GM12878 (cell line): ENCODE results near the gene ARID5B. TPM values are rescaled to one million over a fixed set of nuclear protein-coding genes. Genes with fewer than 3 reads are reported as not detected.
A peak's percentile ranks its signal among the peaks of the same experiment; 100 is the strongest.

ENCODE experiments used
- ATAC-seq: fragments of 200-7000 bp; cut with Tn5 transposase; 3 replicates; pipeline ENCODE4 v1.9.1; 2020; ENCODE audit warnings: mild to moderate bottlenecking, moderate library complexity
- BruUV-seq: library from RNA; stranded (reverse); fragments of 400-500 nt; replicated peaks from 2 replicates; lab custom pipeline; 2021; lab: Mats Ljungman, UMichigan
- CTCF ChIA-PET: fragments of 300-600 bp; sonication (Branson Sonifier 250); formaldehyde crosslinking; extraction: SDS; loops from one replicate; lab custom pipeline; 2021; ENCODE audit warnings: inconsistent platforms; lab: Yijun Ruan, JAX
- POLR2A ChIA-PET: fragments of 350-600 bp; formaldehyde crosslinking; extraction: SDS; loops from one replicate; lab custom pipeline; 2021; ENCODE audit warnings: inconsistent platforms; lab: Charles Lee
- RAD21 ChIA-PET: fragments of 300-600 bp; sonication (Branson Sonifier 250); formaldehyde crosslinking; loops from one replicate; lab custom pipeline; 2023; ENCODE audit warnings: antibody characterized with exemption; ENCODE audit not compliant: unreplicated experiment; lab: Charles Lee
- SMC1A ChIA-PET: fragments of 300-600 bp; sonication (Branson Sonifier 250); formaldehyde crosslinking; loops from one replicate; lab custom pipeline; 2023; ENCODE audit not compliant: unreplicated experiment, uncharacterized antibody; lab: Charles Lee
- DNase-seq: peaks from one replicate; pipeline ENCODE4 v3.0.0-alpha.2; 2011; ENCODE audit warnings: low read depth, low spot score
- FAIRE-seq: peaks from 3 replicates; lab custom pipeline; 2011; peaks lifted over from hg19 to GRCh38; lab: Jason Lieb, UNC
- H2AFZ ChIP-seq: 2 replicates; pipeline ENCODE4 v1.6.0; 2011; ENCODE audit warnings: low read depth, low read length, control low read depth; ENCODE audit not compliant: control insufficient read depth
- H3K27ac ChIP-seq: 2 replicates; pipeline ENCODE4 v1.5.1; 2011; ENCODE audit warnings: control low read depth; ENCODE audit not compliant: control insufficient read depth, insufficient read depth
- H3K27me3 ChIP-seq, 2 experiments: replicated peaks in 1 of 2; 2 replicates each; pipeline versions ENCODE4 v1.6.0 to v1.6.1; 2011; ENCODE audit warnings: low read length in 1 of 2; ENCODE audit not compliant: control insufficient read depth in 2 of 2, insufficient read depth in 2 of 2
- H3K36me3 ChIP-seq, 2 experiments: 2 replicates each; pipeline ENCODE4 v1.5.1; 2011; ENCODE audit warnings: low read length in 1 of 2; ENCODE audit not compliant: control insufficient read depth in 2 of 2, insufficient read depth in 2 of 2
- H3K4me1 ChIP-seq: 2 replicates; pipeline ENCODE4 v1.6.1; 2011; ENCODE audit warnings: mild to moderate bottlenecking, low read length, moderate library complexity, mixed read lengths; ENCODE audit not compliant: control insufficient read depth, insufficient read depth
- H3K4me2 ChIP-seq: 2 replicates; pipeline ENCODE4 v1.6.0; 2011; ENCODE audit warnings: control low read depth; ENCODE audit not compliant: control insufficient read depth, insufficient read depth
- H3K4me3 ChIP-seq: fragments of 200-600 bp; sonication (generic); 2 replicates; pipeline ENCODE4 v1.5.1; 2016
- H3K79me2 ChIP-seq: 2 replicates; pipeline ENCODE4 v1.6.0; 2011; ENCODE audit warnings: low read length; ENCODE audit not compliant: control insufficient read depth, insufficient read depth
- H3K9ac ChIP-seq: 2 replicates; pipeline ENCODE4 v1.8.0; 2011; ENCODE audit warnings: low read length, control low read depth, mixed read lengths; ENCODE audit not compliant: control insufficient read depth, insufficient read depth
- H3K9me3 ChIP-seq: replicated peaks from 3 replicates; pipeline ENCODE4 v1.5.1; 2011; ENCODE audit warnings: mild to moderate bottlenecking, low read length; ENCODE audit not compliant: control insufficient read depth, insufficient read depth
- H4K20me1 ChIP-seq: 2 replicates; pipeline ENCODE4 v1.6.0; 2011; ENCODE audit not compliant: control insufficient read depth, insufficient read depth
- ATF7 ChIP-seq: fragments of 450-650 bp; IDR thresholded peaks from 2 replicates; pipeline ENCODE4 v1.6.1; 2016; ENCODE audit warnings: low read depth, mild to moderate bottlenecking
- BMI1 ChIP-seq: fragments of 450-650 bp; IDR thresholded peaks from 2 replicates; pipeline ENCODE4 v1.6.1; 2016; ENCODE audit warnings: mild to moderate bottlenecking, moderate library complexity, borderline replicate concordance
- CREM ChIP-seq: IDR thresholded peaks from 2 replicates; pipeline ENCODE4 v1.6.1; 2014; ENCODE audit warnings: antibody characterized with exemption, low read depth
- FOXM1 ChIP-seq: IDR thresholded peaks from 2 replicates; pipeline ENCODE4 v1.6.1; 2012; ENCODE audit warnings: low read depth, mild to moderate bottlenecking, inconsistent platforms, low read length, moderate library complexity
- HDAC6 ChIP-seq: fragments of 200-600 bp; sonication (generic); IDR thresholded peaks from one replicate; pipeline ENCODE4 v1.8.0; 2017; ENCODE audit warnings: antibody characterized with exemption; ENCODE audit not compliant: unreplicated experiment
- IRF5 ChIP-seq: fragments of 450-650 bp; IDR thresholded peaks from 2 replicates; pipeline ENCODE4 v1.6.1; 2017; ENCODE audit warnings: borderline replicate concordance
- KAT2A ChIP-seq: conservative IDR thresholded peaks from 2 replicates; pipeline ENCODE4 v1.6.1; 2011; ENCODE audit warnings: low read depth, low read length; ENCODE audit not compliant: control insufficient read depth
- MEF2A ChIP-seq: IDR thresholded peaks from 2 replicates; pipeline ENCODE4 v1.6.1; 2011; ENCODE audit warnings: low read depth, mild to moderate bottlenecking, low read length, moderate library complexity; ENCODE audit not compliant: insufficient read depth
- MTA2 ChIP-seq: fragments of 450-650 bp; IDR thresholded peaks from 2 replicates; pipeline ENCODE4 v1.6.1; 2016; ENCODE audit warnings: low read depth, mild to moderate bottlenecking, moderate library complexity
- NFIC ChIP-seq: IDR thresholded peaks from 2 replicates; pipeline ENCODE4 v1.6.1; 2012; ENCODE audit warnings: low read depth, mild to moderate bottlenecking, inconsistent platforms, low read length, moderate library complexity
- RAD21 ChIP-seq: IDR thresholded peaks from 2 replicates; pipeline ENCODE4 v1.6.1; 2011; ENCODE audit warnings: mild to moderate bottlenecking, low read depth, low read length, moderate library complexity; ENCODE audit not compliant: insufficient read depth
- SIX5 ChIP-seq: IDR thresholded peaks from 2 replicates; pipeline ENCODE4 v1.6.1; 2011; ENCODE audit warnings: mild to moderate bottlenecking, low read depth, low read length, moderate library complexity; ENCODE audit not compliant: severe bottlenecking
- SREBF2 ChIP-seq: IDR thresholded peaks from 2 replicates; pipeline ENCODE4 v1.6.1; 2012; ENCODE audit warnings: mild to moderate bottlenecking, low read length
- SRF ChIP-seq, 2 experiments: IDR thresholded peaks; 2 replicates each; pipeline ENCODE4 v1.6.1; 2011; ENCODE audit warnings: low read depth in 2 of 2, low read length in 2 of 2, mild to moderate bottlenecking in 1 of 2, moderate library complexity in 1 of 2
- YBX1 ChIP-seq: fragments of 450-650 bp; IDR thresholded peaks from 2 replicates; pipeline ENCODE4 v1.6.1; 2016; ENCODE audit warnings: antibody characterized with exemption
- WGBS: methylation state at CpG from one replicate; pipeline ENCODE4 v1.1.6; 2016; ENCODE audit warnings: low lambda C conversion rate; ENCODE audit not compliant: insufficient replicate concordance, insufficient coverage; ENCODE audit errors: missing lambda C conversion rate; 5-methylcytosine and 5-hydroxymethylcytosine counted together
- in situ Hi-C: fragments of 300-500 bp; cut with MboI; formaldehyde crosslinking; loops from 9 replicates; pipeline ENCODE4 v1.14.3; 2018; ENCODE audit warnings: mixed read lengths
- intact Hi-C: fragments of 100-400 bp; cut with micrococcal nuclease; formaldehyde crosslinking; loops from one replicate; pipeline ENCODE4 v1.14.2; 2022; ENCODE audit not compliant: unreplicated experiment
- polyA plus RNA-seq, 11 experiments: library from polyadenylated mRNA; depleted of rRNA in 4 of 11; unstranded in 6 of 11; stranded (reverse) in 5 of 11; fragments of >200 nt; fragmentation: Nextera tagmentation in 4 of 11; fragmentation: Illumina TruSeq in 1 of 11; extraction: Ambion mirVana in 4 of 11; extraction: Trizol in 1 of 11; gene quantifications; 1 replicate in 1 of 11; 2 replicates in 10 of 11; pipeline versions ENCODE4 v1.2.1 to v1.2.3, GENCODE V29; 2011 to 2016; ENCODE audit warnings: inconsistent platforms in 2 of 11, missing spikeins in 2 of 11, low read depth in 1 of 11
- total RNA-seq, 4 experiments: library from RNA; depleted of rRNA in 3 of 4; stranded (reverse); fragments of >200 nt in 3 of 4; fragmentation: Illumina TruSeq in 1 of 4; extraction: Trizol in 1 of 4; gene quantifications; 2 replicates each; pipeline versions ENCODE4 v1.2.1 to v1.2.3, GENCODE V29; 2013 to 2021

Gene ARID5B
- total and polyA plus RNA-seq, 10 of the 15 experiments (the other 5 are each of a cell fraction or from before 2014, with no cell fraction given) = 2.7 to 8.5 (median 6.1) TPM

- Histone ChIP-seq H3K4me2 (peak overlapping the region; percentile 83), H3K36me3 (peaks cover 1 to 9% of the 10 kb centered on the region in 2 experiments; a peak in 3 of 4 replicates), H4K20me1 (no peaks in the 10 kb centered on the region), H3K9ac (peak overlapping the region; percentile 66; the same call in 1 of the 2 replicates), H3K4me3 (peak overlapping the region; percentile 29; the same call in 1 of the 2 replicates), H3K27ac (peak overlapping the region; percentile 74), H3K4me1 (peaks cover 55% of the 10 kb centered on the region), H2AFZ (0 out of 2 replicates have a peak overlapping the region, but pooled peaks have one; percentile 25), H3K79me2 (peaks cover 13% of the 10 kb centered on the region), H3K27me3 (no peaks in the 10 kb centered on the region), H3K9me3 (no peaks in the 10 kb centered on the region)
- FAIRE-seq (no peak), DNase-seq (no peak), ATAC-seq (no peak)
- ChIA-PET POLR2A (no interaction called here), SMC1A (interaction anchor here (0.8 to 1.6 kb wide), 3 partner anchors 28 to 94 kb away, joined by 3 to 4 read pairs (median 3); no protein-coding TSS in a partner anchor), RAD21 (interaction anchor here (1.0 kb wide), 2 partner anchors 163 to 182 kb away, joined by 3 to 4 read pairs; no protein-coding TSS in a partner anchor), CTCF (interaction anchor here (1.0 to 1.6 kb wide), 3 partner anchors 44 to 163 kb away, joined by 4 to 8 read pairs (median 4); no protein-coding TSS in a partner anchor)
- TF ChIP-seq FOXM1 = no peak
- TF ChIP-seq YBX1 = no peak
- no peak for TF ChIP-seq MTA2
- no peak for TF ChIP-seq KAT2A
- in situ Hi-C loops (no loop called here), intact Hi-C loops (no loop called here)
- WGBS = 0% methylated on average over 1 of the region's 1 CpG
- no TSS peak for BruUV-seq
These were observed 180.8 kb downstream of the ARID5B start for GRCh38 chr10:62082271-62082656.

DNA sequence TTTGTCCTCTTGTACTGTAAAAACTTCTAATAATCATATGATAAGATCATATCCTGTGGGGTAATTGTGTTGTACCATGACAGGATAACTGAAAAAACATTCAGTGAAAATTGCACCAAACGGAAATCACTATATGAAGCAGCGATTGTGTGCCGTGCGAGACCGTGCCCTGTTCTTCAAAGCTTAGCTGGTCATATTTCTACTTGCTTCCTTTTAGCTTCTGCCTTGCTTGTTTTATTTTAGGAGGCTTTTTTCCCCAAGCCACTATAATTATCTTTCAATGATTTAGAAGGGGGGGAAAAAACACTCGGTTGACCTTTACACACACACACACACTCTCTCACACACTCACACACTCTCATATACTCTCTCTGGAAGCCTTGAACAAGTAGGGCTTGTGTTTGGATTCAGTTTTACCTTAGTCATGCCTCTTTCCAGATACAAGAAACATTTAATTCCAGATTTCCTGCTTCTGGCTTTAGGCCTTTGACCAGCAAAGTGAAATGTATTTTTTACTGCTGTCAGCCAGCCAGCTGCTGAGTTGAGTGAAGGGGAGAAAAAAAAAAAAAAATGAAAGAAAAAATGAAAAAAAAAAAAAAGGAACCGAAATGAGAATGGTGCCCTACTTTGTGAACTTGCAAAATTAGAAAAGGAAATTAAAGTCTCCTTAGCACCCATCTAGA lies 181.4 kb downstream of the ARID5B start:
- Histone ChIP-seq H3K9ac (peak overlapping the region; percentile 66), H4K20me1 (no peaks in the 10 kb centered on the region), H3K9me3 (no peaks in the 10 kb centered on the region), H3K27me3 (no peaks in the 10 kb centered on the region), H3K36me3 (peaks cover 1 to 9% of the 10 kb centered on the region in 2 experiments; a peak in 3 of 4 replicates), H3K27ac (peak overlapping the region; percentile 74), H3K4me1 (peaks cover 58% of the 10 kb centered on the region), H3K4me3 (peak overlapping the region; percentile 29; the same call in 1 of the 2 replicates), H3K4me2 (peak overlapping the region; percentile 83), H2AFZ (peak overlapping the region; percentile 25), H3K79me2 (peaks cover 13% of the 10 kb centered on the region)
- POLR2A ChIA-PET = interaction anchor here (0.6 kb wide), 1 partner anchor 23 kb away, joined by 3 read pairs; no protein-coding TSS in a partner anchor
- SMC1A ChIA-PET = interaction anchor here (0.6 to 1.6 kb wide), 5 partner anchors 9 to 94 kb away, joined by 3 to 4 read pairs (median 3); no protein-coding TSS in a partner anchor
- in situ Hi-C loops (no loop called here), intact Hi-C loops (no loop called here)
- BruUV-seq = no TSS peak
- 4% methylated on average over 7 of the region's 7 CpGs for WGBS
- CTCF ChIA-PET = interaction anchor here (1.0 to 1.6 kb wide), 3 partner anchors 45 to 162 kb away, joined by 4 to 8 read pairs (median 4); no protein-coding TSS in a partner anchor
- peak; percentile 78 for FAIRE-seq
- RAD21 ChIA-PET = interaction anchor here (0.6 to 1.0 kb wide), 4 partner anchors 30 to 1648 kb away, joined by 3 to 4 read pairs (median 4); no protein-coding TSS in a partner anchor
- peak; percentile 77 for ATAC-seq
- DNase-seq = peak; percentile 51
- TF ChIP-seq NFIC (peak; percentile 74), MEF2A (no peak), SRF (IDR thresholded peaks at IDR 0.05; ENCODE audit: low read depth in 2 of 2, low read length in 2 of 2) (no peak), SIX5 (no peak), ATF7 (0 out of 2 replicates have a peak, but pooled peaks have one; percentile 20), RAD21 (0 out of 2 replicates have a peak, but pooled peaks have one; percentile 3), HDAC6 (no peak), SREBF2 (no peak), BMI1 (no peak), IRF5 (no peak), CREM (peak; percentile 52)
